Measurements from ENCODE around the gene CTSO. TPM values are rescaled to one million over a fixed set of nuclear protein-coding genes. Genes with fewer than 3 reads are reported as not detected.

The CTSO gene
- polyA plus RNA-seq, 2 of the 4 experiments (the other 2 are of a cell fraction) = 0.81 to 2.0 TPM

DNA sequence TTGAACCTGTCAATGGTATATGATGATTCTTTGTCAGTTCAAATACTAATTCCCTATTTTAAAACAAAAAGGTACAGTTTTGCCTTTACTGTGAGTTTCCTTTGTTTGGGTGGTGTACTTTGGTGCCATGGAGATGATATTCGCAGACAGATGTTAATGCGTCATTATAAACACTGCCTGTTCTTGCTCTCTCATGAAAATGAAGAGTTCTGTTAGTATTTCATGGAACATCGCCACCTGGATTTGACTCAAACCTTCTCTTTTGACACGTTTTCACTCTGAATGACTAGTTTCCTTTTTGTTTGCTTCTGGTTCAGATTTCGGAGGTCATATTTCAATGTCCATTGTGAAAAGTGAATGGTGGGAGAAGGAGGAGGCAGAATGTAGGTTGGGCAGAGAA, 6.9 kb upstream of the CTSO start:
- DNase-seq (ENCODE audit: low read depth in 1 of 2, low spot score in 1 of 2) = no peak

DNA sequence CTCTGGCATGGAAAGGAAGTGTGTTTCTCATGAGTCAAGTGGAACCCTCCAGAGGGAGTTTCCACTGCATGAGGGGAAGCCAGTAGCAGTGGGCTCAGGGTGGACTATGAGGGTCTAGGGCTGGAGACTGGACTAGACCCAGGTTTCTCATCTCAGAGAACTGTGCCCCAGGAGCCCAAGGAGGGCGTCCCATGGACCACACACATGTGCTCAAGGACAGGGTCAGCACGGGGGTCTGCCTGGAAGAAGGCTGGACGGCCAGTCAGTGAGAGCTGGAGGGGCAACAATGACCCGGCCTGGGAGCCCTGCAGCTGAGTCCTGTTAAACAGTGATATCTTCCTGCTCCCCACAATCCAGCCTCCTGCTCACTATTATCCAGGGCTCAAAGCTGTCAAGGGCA, 5.8 kb upstream of the CTSO start:
- H3K4me3 ChIP-seq = no peak overlapping the region
- no peak overlapping the region for H3K4me2 ChIP-seq
- H3K27ac ChIP-seq = no peak overlapping the region
- ChIA-PET POLR2A (no interaction called here), CTCF (no interaction called here)
- WGBS (ENCODE audit: missing lambda C conversion rate) = 47% methylated on average over 3 of the region's 4 CpGs
- ATAC-seq = no peak
- FAIRE-seq = no peak
- H3K4me1 ChIP-seq = no peaks in the 10 kb centered on the region
- no peak for TF ChIP-seq PHF8 (IDR thresholded peaks at IDR 0.05; ENCODE audit: borderline replicate concordance, low read depth)
- TF ChIP-seq RARB (CRISPR knock-in tag; IDR thresholded peaks at IDR 0.05) = no peak
- TF ChIP-seq FOXS1 (CRISPR knock-in tag; IDR thresholded peaks at IDR 0.05) = no peak
- TF ChIP-seq, protein P1, sequence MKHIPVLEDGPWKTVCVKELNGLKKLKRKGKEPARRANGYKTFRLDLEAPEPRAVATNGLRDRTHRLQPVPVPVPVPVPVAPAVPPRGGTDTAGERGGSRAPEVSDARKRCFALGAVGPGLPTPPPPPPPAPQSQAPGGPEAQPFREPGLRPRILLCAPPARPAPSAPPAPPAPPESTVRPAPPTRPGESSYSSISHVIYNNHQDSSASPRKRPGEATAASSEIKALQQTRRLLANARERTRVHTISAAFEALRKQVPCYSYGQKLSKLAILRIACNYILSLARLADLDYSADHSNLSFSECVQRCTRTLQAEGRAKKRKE (CRISPR knock-in tag; IDR thresholded peaks at IDR 0.05; ENCODE audit: low read depth) = no peak
- TF ChIP-seq JUNB (IDR thresholded peaks at IDR 0.05) = no peak
- TF ChIP-seq EP300 (IDR thresholded peaks at IDR 0.05) = no peak
- TF ChIP-seq RFX5 (IDR thresholded peaks at IDR 0.05) = no peak
- TF ChIP-seq, protein P2, sequence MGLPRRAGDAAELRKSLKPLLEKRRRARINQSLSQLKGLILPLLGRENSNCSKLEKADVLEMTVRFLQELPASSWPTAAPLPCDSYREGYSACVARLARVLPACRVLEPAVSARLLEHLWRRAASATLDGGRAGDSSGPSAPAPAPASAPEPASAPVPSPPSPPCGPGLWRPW (IDR thresholded peaks at IDR 0.05) = no peak
- TF ChIP-seq JUN (IDR thresholded peaks at IDR 0.05) = no peak
- TF ChIP-seq, protein P3, sequence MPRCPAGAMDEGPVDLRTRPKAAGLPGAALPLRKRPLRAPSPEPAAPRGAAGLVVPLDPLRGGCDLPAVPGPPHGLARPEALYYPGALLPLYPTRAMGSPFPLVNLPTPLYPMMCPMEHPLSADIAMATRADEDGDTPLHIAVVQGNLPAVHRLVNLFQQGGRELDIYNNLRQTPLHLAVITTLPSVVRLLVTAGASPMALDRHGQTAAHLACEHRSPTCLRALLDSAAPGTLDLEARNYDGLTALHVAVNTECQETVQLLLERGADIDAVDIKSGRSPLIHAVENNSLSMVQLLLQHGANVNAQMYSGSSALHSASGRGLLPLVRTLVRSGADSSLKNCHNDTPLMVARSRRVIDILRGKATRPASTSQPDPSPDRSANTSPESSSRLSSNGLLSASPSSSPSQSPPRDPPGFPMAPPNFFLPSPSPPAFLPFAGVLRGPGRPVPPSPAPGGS (IDR thresholded peaks at IDR 0.05) = no peak
- no peak for TF ChIP-seq POLR2A (IDR thresholded peaks at IDR 0.05; ENCODE audit: low read length)
- DNase-seq (ENCODE audit: low read depth in 1 of 2, low spot score in 1 of 2) = no peak
- no peaks in the 10 kb centered on the region for H3K9me3 ChIP-seq

More for the DNA sequence above, 6.9 kb upstream of the CTSO start:
- no peaks in the 10 kb centered on the region for H3K9me3 ChIP-seq
- POLR2A ChIA-PET = no interaction called here
- TF ChIP-seq HEYL (CRISPR knock-in tag; IDR thresholded peaks at IDR 0.05) (no peak), POLR2A (IDR thresholded peaks at IDR 0.05; ENCODE audit: low read length) (no peak), POLR2AphosphoS2 (conservative IDR thresholded peaks at IDR 0.05; ENCODE audit: low read length) (no peak), HOXB5 (CRISPR knock-in tag; IDR thresholded peaks at IDR 0.05) (no peak), FOSB (CRISPR knock-in tag; IDR thresholded peaks at IDR 0.05) (no peak), CBX8 (IDR thresholded peaks at IDR 0.05) (no peak)
- H3K4me1 ChIP-seq = no peaks in the 10 kb centered on the region
- CTCF ChIA-PET = no interaction called here
- no peak overlapping the region for H3K4me3 ChIP-seq
- no peak for ATAC-seq
- H3K4me2 ChIP-seq = no peak overlapping the region
- FAIRE-seq = no peak
- no peak overlapping the region for H3K27ac ChIP-seq
- 56% methylated on average over 5 of the region's 5 CpGs for WGBS (ENCODE audit: missing lambda C conversion rate)

DNA sequence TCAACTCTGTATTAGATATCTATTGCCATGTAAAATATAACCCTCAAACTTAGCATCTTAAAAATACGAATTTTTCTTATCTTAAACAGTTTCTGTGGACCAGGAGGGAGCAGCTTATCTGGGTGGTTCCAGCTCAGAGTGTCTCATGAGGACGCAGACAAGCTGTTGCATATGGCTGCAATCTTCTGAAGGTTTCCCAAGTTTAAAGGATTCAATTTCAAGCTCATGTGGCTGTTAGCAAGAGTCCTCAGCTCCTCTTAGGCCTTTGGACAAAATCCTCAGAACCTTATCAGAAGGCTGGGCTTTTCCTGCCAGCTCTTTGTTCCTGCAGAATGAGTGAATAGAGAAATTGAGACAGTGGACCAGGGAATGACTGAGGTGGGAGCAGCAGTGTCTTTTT, 2.8 kb upstream of the CTSO start:
- Histone ChIP-seq H3K27ac (no peak overlapping the region), H3K4me1 (no peaks in the 10 kb centered on the region), H3K4me3 (no peak overlapping the region), H3K9me3 (no peaks in the 10 kb centered on the region), H3K4me2 (no peak overlapping the region)
- WGBS (ENCODE audit: missing lambda C conversion rate) = 42% methylated on average over 2 of the region's 2 CpGs
- FAIRE-seq = no peak
- POLR2A ChIA-PET = no interaction called here
- CTCF ChIA-PET = no interaction called here
- TF ChIP-seq BHLHE40 (IDR thresholded peaks at IDR 0.05; ENCODE audit: low read depth, low read length) (no peak), FOSB (CRISPR knock-in tag; IDR thresholded peaks at IDR 0.05) (no peak), CBX2 (IDR thresholded peaks at IDR 0.05; ENCODE audit: borderline replicate concordance, low read depth) (no peak), ZFP36 (IDR thresholded peaks at IDR 0.05; ENCODE audit: borderline replicate concordance, partially characterized antibody) (no peak), MAZ (IDR thresholded peaks at IDR 0.05; ENCODE audit: borderline replicate concordance, low read depth, low read length) (no peak), SMC3 (IDR thresholded peaks at IDR 0.05) (no peak), NR3C1 (IDR thresholded peaks at IDR 0.05) (no peak), ZSCAN20 (CRISPR knock-in tag; IDR thresholded peaks at IDR 0.05) (no peak), RCOR1 (IDR thresholded peaks at IDR 0.05; ENCODE audit: low read depth, low read length) (no peak), HOXB5 (CRISPR knock-in tag; IDR thresholded peaks at IDR 0.05) (no peak), ESRRA (IDR thresholded peaks at IDR 0.05; ENCODE audit: borderline replicate concordance, low read length) (no peak), TP53 (CRISPR knock-in tag; IDR thresholded peaks at IDR 0.05) (no peak), ZC3H11A (IDR thresholded peaks at IDR 0.05) (no peak), EHF (CRISPR knock-in tag; IDR thresholded peaks at IDR 0.05) (no peak), GATA3 (IDR thresholded peaks at IDR 0.05; ENCODE audit: borderline replicate concordance) (no peak), HEYL (CRISPR knock-in tag; IDR thresholded peaks at IDR 0.05) (no peak)
- TF ChIP-seq, protein P4, sequence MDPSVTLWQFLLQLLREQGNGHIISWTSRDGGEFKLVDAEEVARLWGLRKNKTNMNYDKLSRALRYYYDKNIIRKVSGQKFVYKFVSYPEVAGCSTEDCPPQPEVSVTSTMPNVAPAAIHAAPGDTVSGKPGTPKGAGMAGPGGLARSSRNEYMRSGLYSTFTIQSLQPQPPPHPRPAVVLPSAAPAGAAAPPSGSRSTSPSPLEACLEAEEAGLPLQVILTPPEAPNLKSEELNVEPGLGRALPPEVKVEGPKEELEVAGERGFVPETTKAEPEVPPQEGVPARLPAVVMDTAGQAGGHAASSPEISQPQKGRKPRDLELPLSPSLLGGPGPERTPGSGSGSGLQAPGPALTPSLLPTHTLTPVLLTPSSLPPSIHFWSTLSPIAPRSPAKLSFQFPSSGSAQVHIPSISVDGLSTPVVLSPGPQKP (IDR thresholded peaks at IDR 0.05; ENCODE audit: low read depth, low read length) = no peak
- TF ChIP-seq, protein P5, sequence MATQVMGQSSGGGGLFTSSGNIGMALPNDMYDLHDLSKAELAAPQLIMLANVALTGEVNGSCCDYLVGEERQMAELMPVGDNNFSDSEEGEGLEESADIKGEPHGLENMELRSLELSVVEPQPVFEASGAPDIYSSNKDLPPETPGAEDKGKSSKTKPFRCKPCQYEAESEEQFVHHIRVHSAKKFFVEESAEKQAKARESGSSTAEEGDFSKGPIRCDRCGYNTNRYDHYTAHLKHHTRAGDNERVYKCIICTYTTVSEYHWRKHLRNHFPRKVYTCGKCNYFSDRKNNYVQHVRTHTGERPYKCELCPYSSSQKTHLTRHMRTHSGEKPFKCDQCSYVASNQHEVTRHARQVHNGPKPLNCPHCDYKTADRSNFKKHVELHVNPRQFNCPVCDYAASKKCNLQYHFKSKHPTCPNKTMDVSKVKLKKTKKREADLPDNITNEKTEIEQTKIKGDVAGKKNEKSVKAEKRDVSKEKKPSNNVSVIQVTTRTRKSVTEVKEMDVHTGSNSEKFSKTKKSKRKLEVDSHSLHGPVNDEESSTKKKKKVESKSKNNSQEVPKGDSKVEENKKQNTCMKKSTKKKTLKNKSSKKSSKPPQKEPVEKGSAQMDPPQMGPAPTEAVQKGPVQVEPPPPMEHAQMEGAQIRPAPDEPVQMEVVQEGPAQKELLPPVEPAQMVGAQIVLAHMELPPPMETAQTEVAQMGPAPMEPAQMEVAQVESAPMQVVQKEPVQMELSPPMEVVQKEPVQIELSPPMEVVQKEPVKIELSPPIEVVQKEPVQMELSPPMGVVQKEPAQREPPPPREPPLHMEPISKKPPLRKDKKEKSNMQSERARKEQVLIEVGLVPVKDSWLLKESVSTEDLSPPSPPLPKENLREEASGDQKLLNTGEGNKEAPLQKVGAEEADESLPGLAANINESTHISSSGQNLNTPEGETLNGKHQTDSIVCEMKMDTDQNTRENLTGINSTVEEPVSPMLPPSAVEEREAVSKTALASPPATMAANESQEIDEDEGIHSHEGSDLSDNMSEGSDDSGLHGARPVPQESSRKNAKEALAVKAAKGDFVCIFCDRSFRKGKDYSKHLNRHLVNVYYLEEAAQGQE (IDR thresholded peaks at IDR 0.05) = no peak
- no peak for DNase-seq (ENCODE audit: low read depth in 1 of 2, low spot score in 1 of 2)
- no peak for ATAC-seq
